Esophagus squamous epithelium (tissue), 5 donors: ENCODE results near the gene NKX3-2. TPM values are rescaled to one million over a fixed set of nuclear protein-coding genes. Genes with fewer than 3 reads are reported as not detected.

Source experiments
- DNase-seq: peaks from one replicate; lab custom pipeline; 2025; lab: John Stamatoyannopoulos, UW
- H3K27ac ChIP-seq, 4 donors: fragments of 200-600 bp; sonication (generic); one replicate each; pipeline ENCODE4 v1.5.1; 2016 to 2019; ENCODE audit warnings: mild to moderate bottlenecking in 1 of 4
- H3K27me3 ChIP-seq, 4 donors: fragments of 200-600 bp; sonication (generic); 1 replicate in 3 of 4; 2 replicates in 1 of 4; pipeline versions ENCODE4 v1.5.1 to v1.6.0; 2017 to 2021; ENCODE audit warnings: antibody characterized with exemption in 1 of 4
- H3K36me3 ChIP-seq, 3 donors: fragments of 200-600 bp; sonication (generic); one replicate each; pipeline ENCODE4 v1.5.1; 2016 to 2019
- H3K4me1 ChIP-seq, 3 donors: fragments of 200-600 bp; sonication (generic); one replicate each; pipeline ENCODE4 v1.5.1; 2017 to 2019
- H3K4me3 ChIP-seq, 4 donors: fragments of 200-600 bp; sonication (generic); 1 replicate in 3 of 4; 2 replicates in 1 of 4; pipeline ENCODE4 v1.5.1; 2016 to 2019; ENCODE audit warnings: mild to moderate bottlenecking in 2 of 4, moderate library complexity in 1 of 4
- H3K9me3 ChIP-seq, 3 donors: fragments of 200-600 bp; sonication (generic); one replicate each; pipeline ENCODE4 v1.5.1; 2016 to 2019
- POLR2A ChIP-seq, 4 donors: fragments of 450-650 bp; IDR thresholded peaks; one replicate each; pipeline ENCODE4 v1.6.1; 2017; ENCODE audit warnings: antibody characterized with exemption in 4 of 4, mild to moderate bottlenecking in 4 of 4, moderate library complexity in 3 of 4
- WGBS, 2 donors: methylation state at CpG; one replicate each; pipeline ENCODE4 v1.1.5; 2018; 5-methylcytosine and 5-hydroxymethylcytosine counted together
- intact Hi-C: fragments of 100-400 bp; cut with DNase I; formaldehyde crosslinking; loops from one replicate; pipeline ENCODE4 v1.15.0; 2022
- total RNA-seq, 4 donors: library from RNA; depleted of rRNA; stranded (reverse); fragments of >200 nt; gene quantifications; one replicate each; pipeline ENCODE4 v1.1.0, GENCODE V29; 2016
- TF ChIP-seq, protein P1 (sequence below), 6 experiments: fragments of 450-650 bp in 4 of 6; fragments of 200-600 bp in 2 of 6; sonication (generic) in 2 of 6; IDR thresholded peaks; one replicate each; pipeline ENCODE4 v1.5.1; 2016 to 2019; ENCODE audit warnings: antibody characterized with exemption in 6 of 6, mild to moderate bottlenecking in 4 of 6, moderate library complexity in 4 of 6
- donor health status: DM: yes; HTN: yes; CAD: no.

Gene NKX3-2
- total RNA-seq, 4 donors from 2014 or later = 0.19 to 0.62 TPM; not detected in 2

DNA sequence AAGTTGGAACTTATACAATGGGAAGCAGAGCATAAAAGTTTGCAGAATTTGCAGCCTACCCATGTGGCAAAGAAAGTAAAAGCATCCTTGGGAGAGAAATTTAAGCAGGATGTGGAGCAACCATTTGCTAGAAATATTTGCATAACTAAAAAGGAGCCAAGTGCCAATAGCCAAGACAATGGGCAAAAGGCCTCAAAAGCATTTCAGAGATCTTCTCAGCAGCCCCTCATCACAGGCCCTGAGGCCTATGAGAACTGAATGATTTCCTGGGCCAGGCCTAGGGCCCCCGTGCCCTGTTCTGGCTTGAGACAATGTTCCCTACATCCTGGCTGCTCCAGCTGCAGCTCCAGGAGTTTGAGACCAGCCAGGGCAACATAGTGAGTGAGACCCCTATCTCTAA, 34.9 kb downstream of the NKX3-2 start:
- 63 to 67% methylated on average over 1 of the region's 1 CpG for WGBS, 2 donors
- Histone ChIP-seq H3K4me1 (no peaks in the 10 kb centered on the region), H3K27ac (no peak overlapping the region), H3K36me3 (no peaks in the 10 kb centered on the region), H3K4me3 (no peak overlapping the region), H3K27me3 (peaks cover 0 to 22% (median 0%) of the 10 kb centered on the region in 4 donors), H3K9me3 (no peaks in the 10 kb centered on the region)
- TF ChIP-seq POLR2A (IDR thresholded peaks at IDR 0.05) = no peak
- TF ChIP-seq, protein P1, sequence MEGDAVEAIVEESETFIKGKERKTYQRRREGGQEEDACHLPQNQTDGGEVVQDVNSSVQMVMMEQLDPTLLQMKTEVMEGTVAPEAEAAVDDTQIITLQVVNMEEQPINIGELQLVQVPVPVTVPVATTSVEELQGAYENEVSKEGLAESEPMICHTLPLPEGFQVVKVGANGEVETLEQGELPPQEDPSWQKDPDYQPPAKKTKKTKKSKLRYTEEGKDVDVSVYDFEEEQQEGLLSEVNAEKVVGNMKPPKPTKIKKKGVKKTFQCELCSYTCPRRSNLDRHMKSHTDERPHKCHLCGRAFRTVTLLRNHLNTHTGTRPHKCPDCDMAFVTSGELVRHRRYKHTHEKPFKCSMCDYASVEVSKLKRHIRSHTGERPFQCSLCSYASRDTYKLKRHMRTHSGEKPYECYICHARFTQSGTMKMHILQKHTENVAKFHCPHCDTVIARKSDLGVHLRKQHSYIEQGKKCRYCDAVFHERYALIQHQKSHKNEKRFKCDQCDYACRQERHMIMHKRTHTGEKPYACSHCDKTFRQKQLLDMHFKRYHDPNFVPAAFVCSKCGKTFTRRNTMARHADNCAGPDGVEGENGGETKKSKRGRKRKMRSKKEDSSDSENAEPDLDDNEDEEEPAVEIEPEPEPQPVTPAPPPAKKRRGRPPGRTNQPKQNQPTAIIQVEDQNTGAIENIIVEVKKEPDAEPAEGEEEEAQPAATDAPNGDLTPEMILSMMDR (IDR thresholded peaks at IDR 0.05) = no peak
- no peak for DNase-seq
- intact Hi-C loops = no loop called here

DNA sequence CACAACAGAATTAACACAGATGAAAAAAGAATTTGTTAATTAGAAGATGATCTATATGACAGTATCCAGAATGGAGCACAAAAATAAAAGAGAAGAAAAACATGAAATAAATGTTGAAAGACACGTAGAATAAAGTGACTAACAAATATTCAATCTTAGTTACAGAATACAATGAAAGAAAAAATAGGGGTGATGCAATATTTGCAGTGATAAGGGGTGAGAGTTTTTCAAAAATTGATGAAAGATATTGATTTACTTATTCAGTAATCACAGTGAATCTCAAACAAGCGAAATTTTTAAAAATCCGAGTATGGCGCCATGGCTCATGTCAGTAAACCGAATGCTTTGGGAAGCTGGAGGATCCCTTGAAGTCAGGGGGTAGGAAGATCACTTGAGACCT, 39.9 kb downstream of the NKX3-2 start:
- Histone ChIP-seq H3K27ac (no peak overlapping the region), H3K27me3 (peaks cover 0 to 17% (median 2%) of the 10 kb centered on the region in 4 donors), H3K9me3 (no peaks in the 10 kb centered on the region), H3K36me3 (no peaks in the 10 kb centered on the region), H3K4me3 (no peak overlapping the region), H3K4me1 (no peaks in the 10 kb centered on the region)
- TF ChIP-seq POLR2A (IDR thresholded peaks at IDR 0.05) = no peak
- TF ChIP-seq, protein P1 (IDR thresholded peaks at IDR 0.05) = no peak
- intact Hi-C loops = no loop called here
- DNase-seq = no peak
- 87% methylated on average over 5 of the region's 5 CpGs for WGBS, 2 donors

GRCh38 chr4:13498469-13498868, 45.8 kb downstream of the NKX3-2 start:
- WGBS, 2 donors = 68 to 85% methylated on average over 1 of the region's 1 CpG
- no peaks in the 10 kb centered on the region for H3K4me1 ChIP-seq
- no peak for DNase-seq
- no peaks in the 10 kb centered on the region for H3K9me3 ChIP-seq
- H3K4me3 ChIP-seq = no peak overlapping the region
- intact Hi-C loops = no loop called here
- H3K27ac ChIP-seq = no peak overlapping the region
- H3K36me3 ChIP-seq = no peaks in the 10 kb centered on the region
- peaks cover 0 to 42% (median 2%) of the 10 kb centered on the region in 4 donors for H3K27me3 ChIP-seq
- TF ChIP-seq POLR2A (IDR thresholded peaks at IDR 0.05) = no peak
- TF ChIP-seq, protein P1 (IDR thresholded peaks at IDR 0.05) = no peak

GRCh38 chr4:13496605-13497004, 47.7 kb downstream of the NKX3-2 start:
- 39 to 50% methylated on average over 2 of the region's 2 CpGs for WGBS, 2 donors
- H3K36me3 ChIP-seq = no peaks in the 10 kb centered on the region
- no peak overlapping the region for H3K27ac ChIP-seq
- H3K4me1 ChIP-seq = no peaks in the 10 kb centered on the region
- DNase-seq = no peak
- no peaks in the 10 kb centered on the region for H3K9me3 ChIP-seq
- no peak for TF ChIP-seq POLR2A (IDR thresholded peaks at IDR 0.05)
- TF ChIP-seq, protein P1 (IDR thresholded peaks at IDR 0.05) = no peak
- no peak overlapping the region for H3K4me3 ChIP-seq
- H3K27me3 ChIP-seq = peaks cover 0 to 42% (median 2%) of the 10 kb centered on the region in 4 donors
- intact Hi-C loops = no loop called here

DNA sequence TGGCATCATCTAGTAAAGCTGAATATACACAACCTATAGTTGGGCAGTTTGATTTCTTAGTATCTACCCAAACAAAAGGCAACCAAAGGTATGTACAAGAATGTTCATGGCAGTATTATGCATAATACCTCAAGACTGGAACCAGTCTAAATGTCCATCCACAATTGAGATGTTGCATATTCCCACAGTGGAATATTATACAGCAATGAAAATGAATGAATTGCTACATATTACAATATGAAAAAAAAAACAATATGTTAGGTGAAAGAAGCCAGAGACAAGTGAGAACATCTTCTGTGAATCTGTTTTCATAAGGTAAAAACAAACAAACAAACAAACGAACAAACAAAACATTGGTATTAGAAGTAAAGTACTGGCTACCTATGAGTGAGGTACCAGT, 48.6 kb downstream of the NKX3-2 start:
- intact Hi-C loops = no loop called here
- 84 to 100% methylated on average over 1 of the region's 1 CpG for WGBS, 2 donors

More for the DNA sequence above, 48.6 kb downstream of the NKX3-2 start:
- H3K36me3 ChIP-seq = no peaks in the 10 kb centered on the region
- no peaks in the 10 kb centered on the region for H3K9me3 ChIP-seq
- TF ChIP-seq, protein P1 (IDR thresholded peaks at IDR 0.05) = no peak
- no peak for TF ChIP-seq POLR2A (IDR thresholded peaks at IDR 0.05)
- no peaks in the 10 kb centered on the region for H3K4me1 ChIP-seq
- H3K4me3 ChIP-seq = no peak overlapping the region
- no peak overlapping the region for H3K27ac ChIP-seq
- no peak for DNase-seq
- H3K27me3 ChIP-seq = peaks cover 0 to 43% (median 2%) of the 10 kb centered on the region in 4 donors
